Thyroid gland (tissue), 4 donors: Measurements from ENCODE around the gene AP2A2.

ENCODE experiments used
- POLR2A ChIP-seq, 2 donors: fragments of 450-650 bp; IDR thresholded peaks; one replicate each; pipeline ENCODE4 v1.6.1; 2017; ENCODE audit warnings: antibody characterized with exemption in 2 of 2, mild to moderate bottlenecking in 2 of 2, moderate library complexity in 1 of 2
- TF ChIP-seq, protein P1 (sequence below), 6 experiments: fragments of 200-600 bp in 3 of 6; fragments of 450-650 bp in 3 of 6; sonication (generic) in 3 of 6; IDR thresholded peaks; one replicate each; pipeline ENCODE4 v1.5.1; 2016 to 2019; ENCODE audit warnings: antibody characterized with exemption in 6 of 6, mild to moderate bottlenecking in 2 of 6, inconsistent platforms in 1 of 6, moderate library complexity in 1 of 6

DNA sequence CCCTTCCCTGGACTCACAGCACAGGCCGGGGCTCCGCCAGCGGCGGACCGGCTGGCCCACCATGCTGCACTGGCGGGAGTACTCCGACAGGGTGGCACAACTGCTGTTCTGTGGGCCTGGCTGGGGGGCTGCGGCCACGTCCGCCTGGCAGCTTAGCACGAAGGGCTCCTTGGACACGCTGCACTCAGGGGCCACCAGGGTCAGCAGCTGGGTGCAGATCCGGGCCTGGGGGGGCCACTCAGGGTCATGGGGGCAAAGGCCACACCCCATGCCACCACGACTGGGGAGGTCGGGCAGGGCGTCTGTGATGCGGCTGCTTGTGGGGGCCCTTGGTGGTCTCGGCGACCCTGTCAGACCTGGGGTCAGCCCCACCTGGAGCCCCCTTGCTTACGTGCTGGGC, 104.9 kb downstream of the AP2A2 start:
- TF ChIP-seq, protein P1, sequence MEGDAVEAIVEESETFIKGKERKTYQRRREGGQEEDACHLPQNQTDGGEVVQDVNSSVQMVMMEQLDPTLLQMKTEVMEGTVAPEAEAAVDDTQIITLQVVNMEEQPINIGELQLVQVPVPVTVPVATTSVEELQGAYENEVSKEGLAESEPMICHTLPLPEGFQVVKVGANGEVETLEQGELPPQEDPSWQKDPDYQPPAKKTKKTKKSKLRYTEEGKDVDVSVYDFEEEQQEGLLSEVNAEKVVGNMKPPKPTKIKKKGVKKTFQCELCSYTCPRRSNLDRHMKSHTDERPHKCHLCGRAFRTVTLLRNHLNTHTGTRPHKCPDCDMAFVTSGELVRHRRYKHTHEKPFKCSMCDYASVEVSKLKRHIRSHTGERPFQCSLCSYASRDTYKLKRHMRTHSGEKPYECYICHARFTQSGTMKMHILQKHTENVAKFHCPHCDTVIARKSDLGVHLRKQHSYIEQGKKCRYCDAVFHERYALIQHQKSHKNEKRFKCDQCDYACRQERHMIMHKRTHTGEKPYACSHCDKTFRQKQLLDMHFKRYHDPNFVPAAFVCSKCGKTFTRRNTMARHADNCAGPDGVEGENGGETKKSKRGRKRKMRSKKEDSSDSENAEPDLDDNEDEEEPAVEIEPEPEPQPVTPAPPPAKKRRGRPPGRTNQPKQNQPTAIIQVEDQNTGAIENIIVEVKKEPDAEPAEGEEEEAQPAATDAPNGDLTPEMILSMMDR (IDR thresholded peaks at IDR 0.05): no peak
- TF ChIP-seq POLR2A (IDR thresholded peaks at IDR 0.05): no peak
